Activated effector memory CD4-positive, alpha-beta T cell treated with anti-CD3 and anti-CD28 coated beads, Interleukin-2, amount 50 U/mL, for 16 hours (primary cell): ENCODE data around the gene SWSAP1.
"Not testable (repeated sequence)": the region's sequence is repeated elsewhere in the genome, so short reads cannot be mapped to it uniquely, and the experiment has no call there.

Source experiments
- DNase-seq: peaks from one replicate; pipeline ENCODE4 v3.0.0-alpha.2; 2020

SWSAP1 gene

GRCh38 chr19:11374433-11375142 is at the start of gene SWSAP1:
TSS of gene SWSAP1 (plus strand) at chr19:11374666. CDS start at chr19:11374681, 15 bp downstream.
- DNase-seq: peak; percentile 99

GRCh38 chr19:11324748-11325389 is 49.6 kb upstream of the SWSAP1 start:
- DNase-seq: no peak

- DNase-seq: no peak
Observed at GRCh38 chr19:11325544-11325943, 48.9 kb upstream of the SWSAP1 start.

GRCh38 chr19:11330127-11330526 is 44.3 kb upstream of the SWSAP1 start:
- DNase-seq: no peak

- no peak for DNase-seq
Observed at GRCh38 chr19:11331502-11331901, 43.0 kb upstream of the SWSAP1 start.

GRCh38 chr19:11332822-11333221 is 41.6 kb upstream of the SWSAP1 start:
- DNase-seq: no peak

- DNase-seq: not testable (repeated sequence)
Observed at GRCh38 chr19:11333838-11334237, 40.6 kb upstream of the SWSAP1 start.

- no peak for DNase-seq
Observed at GRCh38 chr19:11335449-11336146, 38.9 kb upstream of the SWSAP1 start.

GRCh38 chr19:11337080-11337479 is 37.4 kb upstream of the SWSAP1 start:
- DNase-seq: no peak

GRCh38 chr19:11338121-11338520 is 36.3 kb upstream of the SWSAP1 start:
- no peak for DNase-seq

- DNase-seq: no peak
Observed at GRCh38 chr19:11338569-11339253, 35.8 kb upstream of the SWSAP1 start.

- peak; percentile 92 for DNase-seq
Observed at GRCh38 chr19:11339254-11340098, 35.0 kb upstream of the SWSAP1 start, which contains the start of gene RAB3D. TSS of gene RAB3D (minus strand) at chr19:11339657. CDS start at chr19:11337399, 2,258 bp downstream.

- not testable (repeated sequence) for DNase-seq
Observed at GRCh38 chr19:11340099-11340467, 34.4 kb upstream of the SWSAP1 start.

- no peak for DNase-seq
Observed at GRCh38 chr19:11342429-11342828, 32.0 kb upstream of the SWSAP1 start.

GRCh38 chr19:11345122-11345803 is 29.2 kb upstream of the SWSAP1 start:
- no peak for DNase-seq

GRCh38 chr19:11346104-11346940 is 28.1 kb upstream of the SWSAP1 start, which contains the start of the genes CCDC159 and TMEM205:
TSS of gene CCDC159 (plus strand) at chr19:11346519. CDS start at chr19:11346607, 88 bp downstream.
TSS of gene TMEM205 (minus strand) at chr19:11346268. CDS start at chr19:11345619, 649 bp downstream.
- DNase-seq: peak; percentile 99

GRCh38 chr19:11347546-11348039 is 26.9 kb upstream of the SWSAP1 start:
- no peak for DNase-seq

GRCh38 chr19:11349171-11349570 is 25.3 kb upstream of the SWSAP1 start:
- no peak for DNase-seq

GRCh38 chr19:11354102-11354501 is 20.4 kb upstream of the SWSAP1 start:
- not testable (repeated sequence) for DNase-seq
